GM15510 (cell line): ENCODE results near the gene PNLIPRP3.

ENCODE experiments used
- POLR2A ChIP-seq: IDR thresholded peaks from 3 replicates; pipeline ENCODE4 v1.6.1; 2011; ENCODE audit warnings: borderline replicate concordance; ENCODE audit not compliant: insufficient read length; ENCODE audit errors: extremely low read depth

PNLIPRP3 gene

DNA sequence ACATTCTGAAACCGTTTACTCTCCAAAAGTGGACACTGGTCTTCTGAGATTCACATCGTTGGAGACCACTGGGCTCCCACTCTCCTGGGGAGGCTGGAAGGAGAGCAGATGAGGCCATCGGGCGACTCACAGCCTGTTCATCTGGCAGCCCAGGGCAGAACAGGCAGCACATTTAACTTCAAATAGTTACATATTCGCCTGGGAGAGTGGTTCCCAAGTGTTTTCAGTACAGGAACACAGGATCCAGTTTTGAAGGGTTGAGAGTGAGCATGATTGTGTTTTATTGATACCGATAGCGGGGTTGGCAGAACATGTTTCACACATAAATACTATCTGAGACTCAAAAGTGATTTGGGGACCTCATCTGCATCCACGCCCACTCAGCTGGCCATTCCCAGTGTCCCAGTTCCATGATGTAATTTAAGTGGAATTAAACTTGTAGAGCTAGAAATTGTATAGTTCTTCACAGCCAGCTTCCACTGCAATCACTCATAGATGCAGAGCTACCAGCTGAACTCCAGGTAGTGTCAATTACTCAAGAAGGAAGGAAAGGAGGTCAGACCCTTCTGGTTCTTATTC lies 95.2 kb downstream of the PNLIPRP3 start:
- TF ChIP-seq POLR2A: no peak

DNA sequence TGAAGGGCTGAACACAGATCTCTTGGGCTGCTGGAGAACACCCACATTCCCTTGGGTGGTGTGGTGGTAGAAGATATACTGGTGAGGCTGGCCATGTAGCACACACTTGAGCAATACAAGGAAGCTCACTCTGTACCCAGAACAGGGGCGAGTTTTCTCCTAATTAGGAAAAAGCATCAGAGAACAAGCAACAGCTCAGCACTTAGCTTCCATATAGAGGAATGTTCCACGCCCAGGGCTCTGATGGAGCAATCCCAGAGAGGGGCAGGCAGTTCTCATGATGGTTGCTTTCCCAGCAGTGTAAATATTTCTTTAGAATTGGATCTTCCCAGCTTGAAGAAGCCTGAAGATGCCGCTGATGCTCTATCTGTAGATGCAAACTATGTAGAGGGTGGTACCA lies 97.1 kb downstream of the PNLIPRP3 start:
- no peak for TF ChIP-seq POLR2A

DNA sequence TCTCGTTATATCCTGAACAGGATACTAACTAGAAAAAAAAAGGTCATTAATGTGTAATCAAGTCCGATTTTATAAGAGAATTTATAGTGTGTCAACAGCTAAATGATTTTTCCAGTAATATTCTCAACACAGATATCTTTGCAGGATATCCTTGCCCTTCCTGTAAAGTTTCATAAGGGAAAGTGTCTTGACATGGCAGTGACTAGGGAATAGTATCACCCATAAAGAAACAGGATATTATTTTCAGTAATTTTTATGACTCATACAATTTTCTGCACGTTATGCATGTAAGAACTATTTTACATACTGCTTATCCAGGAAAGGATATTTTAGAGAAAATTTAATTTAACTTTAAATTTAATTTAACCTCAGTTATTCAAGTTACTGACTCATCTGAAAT lies 98.6 kb downstream of the PNLIPRP3 start:
- TF ChIP-seq POLR2A: no peak
